GM23248 (cell line): ENCODE data around the gene RABEP1. TPM values are rescaled to one million over a fixed set of nuclear protein-coding genes. Genes with fewer than 3 reads are reported as not detected.

ENCODE experiments used
- DNase-seq: peaks from one replicate; pipeline ENCODE4 v3.0.0-alpha.2; 2015
- H2AFZ ChIP-seq: fragments of 200-600 bp; sonication (generic); 2 replicates; pipeline ENCODE4 v1.6.1; 2016; ENCODE audit warnings: antibody characterized with exemption
- H3F3A ChIP-seq: fragments of 200-600 bp; sonication (generic); 2 replicates; pipeline ENCODE4 v1.6.1; 2016; ENCODE audit warnings: mild to moderate bottlenecking, antibody characterized with exemption, mixed run types; ENCODE audit not compliant: insufficient read depth
- H3K27ac ChIP-seq: fragments of 200-600 bp; sonication (generic); 2 replicates; pipeline ENCODE4 v1.5.1; 2016; ENCODE audit warnings: mild to moderate bottlenecking
- H3K27me3 ChIP-seq: fragments of 200-600 bp; sonication (generic); replicated peaks from 2 replicates; pipeline ENCODE4 v1.6.1; 2016; ENCODE audit warnings: mild to moderate bottlenecking; ENCODE audit not compliant: insufficient read depth
- H3K36me3 ChIP-seq: fragments of 200-600 bp; sonication (generic); 2 replicates; pipeline ENCODE4 v1.6.1; 2016; ENCODE audit warnings: low read depth, mild to moderate bottlenecking
- H3K4me1 ChIP-seq: fragments of 200-600 bp; sonication (generic); 2 replicates; pipeline ENCODE4 v1.6.1; 2016; ENCODE audit warnings: mild to moderate bottlenecking; ENCODE audit not compliant: insufficient read depth
- H3K4me2 ChIP-seq: fragments of 200-600 bp; sonication (generic); one replicate; pipeline ENCODE4 v1.6.1; 2016; ENCODE audit warnings: mild to moderate bottlenecking; ENCODE audit not compliant: unreplicated experiment
- H3K4me3 ChIP-seq: fragments of 200-600 bp; sonication (generic); 2 replicates; pipeline ENCODE4 v1.5.1; 2016; ENCODE audit warnings: mild to moderate bottlenecking
- H3K79me2 ChIP-seq: fragments of 200-600 bp; sonication (generic); 2 replicates; pipeline ENCODE4 v1.6.1; 2016; ENCODE audit warnings: mild to moderate bottlenecking; ENCODE audit not compliant: insufficient read depth
- H3K9ac ChIP-seq: fragments of 200-600 bp; sonication (generic); 2 replicates; pipeline ENCODE4 v1.6.1; 2016; ENCODE audit warnings: mild to moderate bottlenecking
- H3K9me2 ChIP-seq: fragments of 200-600 bp; sonication (generic); 2 replicates; pipeline ENCODE4 v1.6.1; 2016; ENCODE audit warnings: mixed run types, mild to moderate bottlenecking, moderate library complexity; ENCODE audit not compliant: insufficient read depth
- H3K9me3 ChIP-seq: fragments of 200-600 bp; sonication (generic); one replicate; pipeline ENCODE4 v1.6.1; 2017; ENCODE audit warnings: low read depth
- H4K20me1 ChIP-seq: fragments of 200-600 bp; sonication (generic); 2 replicates; pipeline ENCODE4 v1.6.0; 2016; ENCODE audit not compliant: insufficient read depth
- EZH2 ChIP-seq: fragments of 200-600 bp; sonication (generic); IDR thresholded peaks from 2 replicates; pipeline ENCODE4 v1.6.1; 2018; ENCODE audit warnings: antibody characterized with exemption, mild to moderate bottlenecking; ENCODE audit not compliant: insufficient read depth, poor library complexity, severe bottlenecking
- EZH2phosphoT487 ChIP-seq: fragments of 200-600 bp; sonication (generic); IDR thresholded peaks from 2 replicates; pipeline ENCODE4 v1.6.1; 2018; ENCODE audit warnings: antibody characterized with exemption, moderate library complexity, mild to moderate bottlenecking, low read depth; ENCODE audit not compliant: insufficient read depth
- WGBS, 2 experiments: methylation state at CpG; one replicate each; pipeline ENCODE4 v1.1.6; 2015 to 2017; ENCODE audit warnings: low lambda C conversion rate in 2 of 2, low coverage in 1 of 2; ENCODE audit errors: missing lambda C conversion rate in 2 of 2; 5-methylcytosine and 5-hydroxymethylcytosine counted together
- in situ Hi-C: fragments of 300-500 bp; cut with MboI; formaldehyde crosslinking; loops from 2 replicates; pipeline ENCODE4 v1.15.0; 2020
- polyA plus RNA-seq: library from polyadenylated mRNA; unstranded; fragments of >200 nt; fragmentation: Nextera tagmentation; extraction: Ambion mirVana; gene quantifications from 2 replicates; pipeline ENCODE4 v1.2.1, GENCODE V29; 2016
- total RNA-seq: library from RNA; depleted of rRNA; stranded (reverse); fragments of >200 nt; shearing (Covaris generic); gene quantifications from 2 replicates; pipeline ENCODE4 v1.2.3, GENCODE V29; 2014; rRNA removed

Gene RABEP1
- total and polyA plus RNA-seq, 2 experiments from 2014 or later: 26.3 to 33.6 TPM

DNA sequence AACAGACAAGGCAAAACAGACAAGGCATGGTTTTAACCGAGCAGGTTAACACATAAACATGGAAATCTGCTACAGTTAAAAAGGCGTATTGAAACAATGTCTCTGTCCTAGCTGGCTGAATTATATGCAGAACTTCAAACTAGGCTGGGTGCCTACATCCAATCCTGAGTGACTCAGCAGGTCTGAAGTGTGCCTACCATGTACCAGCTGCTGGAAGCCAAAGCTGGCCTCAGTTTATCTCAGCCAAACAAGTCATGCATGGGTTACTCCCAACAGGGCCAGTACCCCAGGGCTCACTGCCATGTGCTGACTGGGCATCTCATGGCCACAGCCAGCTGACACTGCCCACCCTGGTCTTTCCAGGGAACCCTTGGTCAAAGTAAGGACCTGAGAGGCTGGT lies 152.9 kb downstream of the RABEP1 start:
- 98 to 100% methylated on average over 2 of the region's 2 CpGs for WGBS, 2 experiments
- TF ChIP-seq EZH2phosphoT487 (no peak), EZH2 (no peak)

More for the DNA sequence above, 152.9 kb downstream of the RABEP1 start:
- no peak overlapping the region for H3K27ac ChIP-seq
- peaks cover 50% of the 10 kb centered on the region for H3K79me2 ChIP-seq
- H3F3A ChIP-seq: peaks cover 37% of the 10 kb centered on the region; the same call in 1 of the 2 replicates
- H3K9me2 ChIP-seq: no peaks in the 10 kb centered on the region
- no peak overlapping the region for H2AFZ ChIP-seq
- H4K20me1 ChIP-seq: no peaks in the 10 kb centered on the region
- no peak overlapping the region for H3K4me3 ChIP-seq
- H3K36me3 ChIP-seq: peaks cover 43% of the 10 kb centered on the region
- DNase-seq: no peak
- H3K9ac ChIP-seq: no peak overlapping the region
- H3K27me3 ChIP-seq: no peaks in the 10 kb centered on the region
- no peak overlapping the region for H3K4me2 ChIP-seq
- in situ Hi-C loops: no loop called here
- H3K9me3 ChIP-seq: no peaks in the 10 kb centered on the region
- H3K4me1 ChIP-seq: peaks cover 10% of the 10 kb centered on the region; the same call in 1 of the 2 replicates

Other genes with a start within 250 kb of the RABEP1 start
- 0.22 TPM in 1 of 2 replicates, not detected in the other for gene SLC52A1, start 246.9 kb upstream of the RABEP1 start, total RNA-seq
- gene SLC52A1, start 246.9 kb upstream of the RABEP1 start, polyA plus RNA-seq: not detected in 2 replicates
- gene ZFP3, start 203.8 kb upstream of the RABEP1 start, total RNA-seq: 1.5 and 1.9 TPM in 2 replicates
- gene ZFP3, start 203.8 kb upstream of the RABEP1 start, polyA plus RNA-seq: 1.8 and 2.0 TPM in 2 replicates
- gene ZNF232, start 170.4 kb upstream of the RABEP1 start, total RNA-seq: 5.2 and 6.1 TPM in 2 replicates
- 3.8 and 5.2 TPM in 2 replicates for gene ZNF232, start 170.4 kb upstream of the RABEP1 start, polyA plus RNA-seq
- not detected in 2 replicates for gene USP6, start 166.3 kb upstream of the RABEP1 start, total RNA-seq
- gene USP6, start 166.3 kb upstream of the RABEP1 start, polyA plus RNA-seq: 0.25 and 0.30 TPM in 2 replicates
- 5.1 and 6.2 TPM in 2 replicates for gene ZNF594, start 90.4 kb upstream of the RABEP1 start, total RNA-seq
- 2.2 and 3.1 TPM in 2 replicates for gene ZNF594, start 90.4 kb upstream of the RABEP1 start, polyA plus RNA-seq
- not detected in 2 replicates for gene SCIMP, start 47.4 kb upstream of the RABEP1 start, total RNA-seq
- 0.11 and 0.30 TPM in 2 replicates for gene SCIMP, start 47.4 kb upstream of the RABEP1 start, polyA plus RNA-seq
- gene NUP88, start 137.4 kb downstream of the RABEP1 start, total RNA-seq: 42.9 and 50.6 TPM in 2 replicates
- gene NUP88, start 137.4 kb downstream of the RABEP1 start, polyA plus RNA-seq: 42.9 and 52.6 TPM in 2 replicates
- gene RPAIN, start 137.9 kb downstream of the RABEP1 start, total RNA-seq: 9.0 and 15.7 TPM in 2 replicates
- gene RPAIN, start 137.9 kb downstream of the RABEP1 start, polyA plus RNA-seq: 21.4 and 22.0 TPM in 2 replicates
- 119 and 131 TPM in 2 replicates for gene C1QBP, start 156.9 kb downstream of the RABEP1 start, total RNA-seq
- gene C1QBP, start 156.9 kb downstream of the RABEP1 start, polyA plus RNA-seq: 235 and 241 TPM in 2 replicates
- gene DHX33, start 186.7 kb downstream of the RABEP1 start, total RNA-seq: 4.4 and 6.3 TPM in 2 replicates
- 2.2 and 3.0 TPM in 2 replicates for gene DHX33, start 186.7 kb downstream of the RABEP1 start, polyA plus RNA-seq
- 38.6 and 70.7 TPM in 2 replicates for gene DERL2, start 203.9 kb downstream of the RABEP1 start, total RNA-seq
- 159 and 160 TPM in 2 replicates for gene DERL2, start 203.9 kb downstream of the RABEP1 start, polyA plus RNA-seq
- gene MIS12, start 204.3 kb downstream of the RABEP1 start, total RNA-seq: 13.4 and 20.2 TPM in 2 replicates
- gene MIS12, start 204.3 kb downstream of the RABEP1 start, polyA plus RNA-seq: 10.5 and 12.9 TPM in 2 replicates